Mononuclear cell (primary cell): ENCODE data around the gene PDE6D. TPM values are rescaled to one million over a fixed set of nuclear protein-coding genes. Genes with fewer than 3 reads are reported as not detected.

Source experiments
- H3K27me3 ChIP-seq: 2 replicates; pipeline ENCODE4 v1.6.0; 2011; ENCODE audit warnings: low read length, control low read depth; ENCODE audit not compliant: insufficient read depth
- H3K4me1 ChIP-seq: 2 replicates; pipeline ENCODE4 v1.5.1; 2011; ENCODE audit warnings: mild to moderate bottlenecking, low read length, control low read depth; ENCODE audit not compliant: insufficient read depth
- H3K4me3 ChIP-seq: 2 replicates; pipeline ENCODE4 v1.5.1; 2011; ENCODE audit warnings: mild to moderate bottlenecking, low read length, moderate library complexity
- H3K9me3 ChIP-seq: 2 replicates; pipeline ENCODE4 v1.5.1; 2011; ENCODE audit warnings: low read depth, mild to moderate bottlenecking, control low read depth, low read length
- total RNA-seq: library from RNA; depleted of rRNA; stranded (reverse); fragments of >200 nt; gene quantifications from one replicate; pipeline ENCODE4 v1.2.3, GENCODE V29; 2012

PDE6D gene
- total RNA-seq, 1 donor: 11.5 TPM

- peak within 1 kb of the TSS; percentile 99 for H3K4me3 ChIP-seq
Observed at GRCh38 chr2:231707927-231708772, 72.9 kb downstream of the PDE6D start, which contains the start of gene PTMA. TSS of gene PTMA (plus strand) at chr2:231708525. CDS start at chr2:231708707, 182 bp downstream.

GRCh38 chr2:231707625-231707926, 73.5 kb downstream of the PDE6D start:
- Histone ChIP-seq H3K9me3 (no peaks in the 10 kb centered on the region), H3K27me3 (no peaks in the 10 kb centered on the region), H3K4me1 (peaks cover 45% of the 10 kb centered on the region), H3K4me3 (peak overlapping the region; percentile 81)

More at GRCh38 chr2:231707927-231708772, 72.9 kb downstream of the PDE6D start, which contains the start of gene PTMA:
- peaks cover 47% of the 10 kb centered on the region for H3K4me1 ChIP-seq
- no peaks in the 10 kb centered on the region for H3K27me3 ChIP-seq
- H3K9me3 ChIP-seq: no peaks in the 10 kb centered on the region

- Histone ChIP-seq H3K4me3 (peak overlapping the region; percentile 81), H3K4me1 (peaks cover 39% of the 10 kb centered on the region), H3K27me3 (no peaks in the 10 kb centered on the region), H3K9me3 (no peaks in the 10 kb centered on the region)
Observed at GRCh38 chr2:231706731-231707624, 74.1 kb downstream of the PDE6D start.

GRCh38 chr2:231704017-231704416, 77.1 kb downstream of the PDE6D start:
- H3K4me3 ChIP-seq: no peak overlapping the region
- H3K9me3 ChIP-seq: no peaks in the 10 kb centered on the region

GRCh38 chr2:231701456-231702373, 79.4 kb downstream of the PDE6D start:
- no peaks in the 10 kb centered on the region for H3K9me3 ChIP-seq
- H3K4me1 ChIP-seq: peaks cover 13% of the 10 kb centered on the region
- H3K4me3 ChIP-seq: no peak overlapping the region
- no peaks in the 10 kb centered on the region for H3K27me3 ChIP-seq

More at GRCh38 chr2:231704017-231704416, 77.1 kb downstream of the PDE6D start:
- Histone ChIP-seq H3K4me1 (peaks cover 18% of the 10 kb centered on the region), H3K27me3 (no peaks in the 10 kb centered on the region)

GRCh38 chr2:231699006-231699405, 82.1 kb downstream of the PDE6D start:
- no peaks in the 10 kb centered on the region for H3K27me3 ChIP-seq
- H3K4me3 ChIP-seq: no peak overlapping the region
- H3K9me3 ChIP-seq: no peaks in the 10 kb centered on the region
- no peaks in the 10 kb centered on the region for H3K4me1 ChIP-seq

GRCh38 chr2:231696004-231696367, 85.1 kb downstream of the PDE6D start:
- H3K4me1 ChIP-seq: peaks cover 7% of the 10 kb centered on the region
- no peaks in the 10 kb centered on the region for H3K27me3 ChIP-seq
- no peaks in the 10 kb centered on the region for H3K9me3 ChIP-seq
- no peak overlapping the region for H3K4me3 ChIP-seq

- H3K4me1 ChIP-seq: peaks cover 7% of the 10 kb centered on the region
- H3K9me3 ChIP-seq: no peaks in the 10 kb centered on the region
- H3K27me3 ChIP-seq: no peaks in the 10 kb centered on the region
- H3K4me3 ChIP-seq: no peak overlapping the region
Observed at GRCh38 chr2:231693956-231694355, 87.1 kb downstream of the PDE6D start.

- Histone ChIP-seq H3K27me3 (no peaks in the 10 kb centered on the region), H3K4me3 (no peak overlapping the region), H3K9me3 (no peaks in the 10 kb centered on the region), H3K4me1 (peaks cover 7% of the 10 kb centered on the region)
Observed at GRCh38 chr2:231692847-231693246, 88.2 kb downstream of the PDE6D start.

- Histone ChIP-seq H3K27me3 (no peaks in the 10 kb centered on the region), H3K4me1 (peaks cover 16% of the 10 kb centered on the region), H3K4me3 (no peak overlapping the region), H3K9me3 (no peaks in the 10 kb centered on the region)
Observed at GRCh38 chr2:231691251-231691772, 89.8 kb downstream of the PDE6D start.

- H3K9me3 ChIP-seq: no peaks in the 10 kb centered on the region
- H3K27me3 ChIP-seq: no peaks in the 10 kb centered on the region
- H3K4me1 ChIP-seq: peaks cover 16% of the 10 kb centered on the region
- no peak overlapping the region for H3K4me3 ChIP-seq
Observed at GRCh38 chr2:231689124-231689893, 91.8 kb downstream of the PDE6D start.

- Histone ChIP-seq H3K4me1 (peaks cover 16% of the 10 kb centered on the region), H3K9me3 (no peaks in the 10 kb centered on the region), H3K4me3 (no peak overlapping the region), H3K27me3 (no peaks in the 10 kb centered on the region)
Observed at GRCh38 chr2:231688719-231689118, 92.4 kb downstream of the PDE6D start.

GRCh38 chr2:231687961-231688360, 93.1 kb downstream of the PDE6D start:
- Histone ChIP-seq H3K9me3 (no peaks in the 10 kb centered on the region), H3K27me3 (no peaks in the 10 kb centered on the region), H3K4me1 (peaks cover 10% of the 10 kb centered on the region), H3K4me3 (no peak overlapping the region)
